Right atrium auricular region (tissue), 2 donors: Measurements from ENCODE around the gene ST6GALNAC3. TPM values are rescaled to one million over a fixed set of nuclear protein-coding genes. Genes with fewer than 3 reads are reported as not detected.
"Not testable (repeated sequence)": the region's sequence is repeated elsewhere in the genome, so short reads cannot be mapped to it uniquely, and the experiment has no call there.

Source experiments
- DNase-seq: peaks from one replicate; pipeline ENCODE4 v3.0.0-alpha.2; 2019; ENCODE audit warnings: low spot score
- H3K27ac ChIP-seq, 2 donors: fragments of 200-600 bp; sonication (generic); 1 replicate in 1 of 2; 2 replicates in 1 of 2; pipeline ENCODE4 v1.5.1; 2016 to 2019
- H3K27me3 ChIP-seq, 2 donors: fragments of 200-600 bp; sonication (generic); one replicate each; pipeline versions ENCODE4 v1.5.1 to v1.6.0; 2017 to 2019
- H3K36me3 ChIP-seq: fragments of 200-600 bp; sonication (generic); one replicate; pipeline ENCODE4 v1.5.1; 2016
- H3K4me1 ChIP-seq, 2 donors: fragments of 200-600 bp; sonication (generic); one replicate each; pipeline versions ENCODE4 v1.5.1 to v1.6.0; 2017 to 2019
- H3K4me3 ChIP-seq, 2 donors: fragments of 200-600 bp; sonication (generic); 1 replicate in 1 of 2; 2 replicates in 1 of 2; pipeline ENCODE4 v1.5.1; 2017 to 2019; ENCODE audit warnings: mild to moderate bottlenecking in 1 of 2, moderate library complexity in 1 of 2
- H3K9me3 ChIP-seq, 2 donors: fragments of 200-600 bp; sonication (generic); one replicate each; pipeline ENCODE4 v1.5.1; 2019
- CTCF ChIP-seq, 2 donors: fragments of 200-600 bp; sonication (generic); IDR thresholded peaks; one replicate each; pipeline ENCODE4 v1.5.1; 2019; ENCODE audit warnings: antibody characterized with exemption in 2 of 2
- total RNA-seq, 2 donors: library from RNA; depleted of rRNA; stranded (reverse); fragments of >200 nt; gene quantifications; one replicate each; pipeline ENCODE4 v1.1.0, GENCODE V29; 2016

Gene ST6GALNAC3
- total RNA-seq, 2 donors from 2014 or later: 6.8 to 9.3 TPM

DNA sequence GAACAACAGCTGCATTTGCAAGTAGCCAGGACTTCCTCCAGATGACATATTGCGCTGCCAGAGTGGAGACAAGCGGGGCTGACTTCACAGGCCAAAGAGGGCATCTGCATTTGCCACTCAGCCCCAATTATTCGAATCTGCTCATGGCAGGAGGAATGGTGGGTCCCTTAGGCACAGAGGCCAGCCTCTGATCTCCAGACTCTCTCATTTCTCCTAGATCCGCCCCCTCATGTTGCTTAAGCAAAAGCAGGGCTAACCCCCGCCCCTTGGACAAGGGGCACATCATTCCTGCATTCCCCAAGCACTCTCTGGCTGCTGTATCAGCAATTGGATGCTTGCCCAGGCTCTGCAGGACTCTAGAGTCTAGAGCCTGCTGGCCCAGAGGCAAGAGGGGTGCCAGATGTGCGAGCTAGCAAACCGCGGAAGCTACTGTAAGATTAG, 262.4 kb downstream of the ST6GALNAC3 start:
- H3K4me3 ChIP-seq: no peak overlapping the region
- no peaks in the 10 kb centered on the region for H3K36me3 ChIP-seq
- no peak overlapping the region for H3K27ac ChIP-seq
- no peaks in the 10 kb centered on the region for H3K27me3 ChIP-seq
- H3K4me1 ChIP-seq: peaks cover 0 to 12% of the 10 kb centered on the region in 2 donors
- H3K9me3 ChIP-seq: no peaks in the 10 kb centered on the region
- DNase-seq: no peak
- no peak for TF ChIP-seq CTCF (IDR thresholded peaks at IDR 0.05)

- no peak overlapping the region for H3K27ac ChIP-seq
Observed at GRCh38 chr1:76337542-76338219, 263.1 kb downstream of the ST6GALNAC3 start.

DNA sequence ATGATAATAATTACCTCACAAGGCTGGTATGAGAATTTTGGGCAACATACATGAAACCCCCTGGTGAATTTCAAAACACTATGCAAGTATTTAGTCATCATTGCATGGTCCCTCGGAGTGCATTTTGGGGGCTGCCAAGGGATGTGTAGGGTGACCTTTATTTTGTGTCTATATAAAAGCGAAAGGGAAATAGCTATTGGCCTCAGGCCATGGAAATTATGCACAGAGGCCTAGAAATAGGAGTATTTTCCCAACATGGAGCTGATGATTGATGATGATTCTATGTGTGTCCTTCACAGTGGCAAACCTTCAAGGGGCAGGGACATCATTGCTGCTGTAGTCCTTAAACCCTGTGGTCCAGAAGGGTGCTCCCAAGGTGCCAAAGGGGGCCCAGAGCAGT, 265.5 kb downstream of the ST6GALNAC3 start:
- no peak for TF ChIP-seq CTCF (IDR thresholded peaks at IDR 0.05)
- Histone ChIP-seq H3K4me1 (peaks cover 0 to 12% of the 10 kb centered on the region in 2 donors), H3K4me3 (no peak overlapping the region), H3K27me3 (no peaks in the 10 kb centered on the region), H3K36me3 (no peaks in the 10 kb centered on the region), H3K27ac (no peak overlapping the region), H3K9me3 (no peaks in the 10 kb centered on the region)
- DNase-seq: no peak

More at GRCh38 chr1:76337542-76338219, 263.1 kb downstream of the ST6GALNAC3 start:
- no peak for TF ChIP-seq CTCF (IDR thresholded peaks at IDR 0.05)
- Histone ChIP-seq H3K9me3 (no peaks in the 10 kb centered on the region), H3K4me3 (no peak overlapping the region), H3K4me1 (peaks cover 0 to 12% of the 10 kb centered on the region in 2 donors), H3K27me3 (no peaks in the 10 kb centered on the region), H3K36me3 (no peaks in the 10 kb centered on the region)
- no peak for DNase-seq

GRCh38 chr1:76341816-76342215, 267.3 kb downstream of the ST6GALNAC3 start:
- DNase-seq, H3K4me1 ChIP-seq, H3K9me3 ChIP-seq, H3K36me3 ChIP-seq, H3K4me3 ChIP-seq, H3K27me3 ChIP-seq, H3K27ac ChIP-seq: not testable (repeated sequence)

DNA sequence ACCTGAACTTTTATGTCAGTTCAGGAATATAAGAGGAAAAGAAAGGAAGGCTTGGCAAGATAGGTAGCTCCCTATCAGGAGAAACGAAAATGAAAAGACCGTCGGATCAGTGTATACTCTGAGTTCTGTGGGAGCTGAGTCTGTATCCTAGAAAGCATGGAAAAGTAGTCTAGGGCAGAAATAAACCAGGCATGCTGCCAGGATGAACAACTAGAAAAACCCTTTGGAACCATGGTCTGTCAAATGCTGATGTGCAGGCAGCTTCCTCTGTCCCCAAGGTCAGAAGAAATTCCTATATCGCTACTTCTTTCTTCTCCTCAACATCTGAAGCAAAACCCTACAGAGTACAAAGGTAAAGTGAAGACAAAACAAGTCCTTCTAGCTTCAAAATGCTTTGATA, 268.8 kb downstream of the ST6GALNAC3 start:
- Histone ChIP-seq H3K36me3 (no peaks in the 10 kb centered on the region), H3K9me3 (no peaks in the 10 kb centered on the region), H3K4me3 (no peak overlapping the region), H3K27me3 (no peaks in the 10 kb centered on the region), H3K4me1 (no peaks in the 10 kb centered on the region), H3K27ac (no peak overlapping the region)
- DNase-seq: no peak
- no peak for TF ChIP-seq CTCF (IDR thresholded peaks at IDR 0.05)

DNA sequence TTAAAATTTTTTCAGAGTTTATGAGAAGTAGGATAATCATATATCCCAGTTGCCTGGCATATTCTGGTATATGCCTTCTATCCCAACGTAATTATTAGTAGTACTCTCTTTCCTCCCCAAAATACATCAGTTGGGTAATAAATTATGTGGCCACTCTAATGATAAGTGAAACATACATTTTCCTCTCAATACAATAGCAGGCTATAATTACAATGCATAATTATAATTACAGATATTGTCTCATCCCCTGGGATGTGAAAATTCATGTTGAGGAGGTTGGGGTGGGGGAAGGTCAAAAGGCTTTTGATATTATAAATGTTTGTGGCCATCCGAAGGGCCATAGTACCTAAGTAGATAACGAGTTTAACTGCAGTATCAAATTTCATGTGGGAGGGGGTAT, 277.1 kb downstream of the ST6GALNAC3 start:
- Histone ChIP-seq H3K4me3 (no peak overlapping the region), H3K9me3 (no peaks in the 10 kb centered on the region), H3K27me3 (no peaks in the 10 kb centered on the region), H3K27ac (no peak overlapping the region), H3K36me3 (no peaks in the 10 kb centered on the region), H3K4me1 (no peaks in the 10 kb centered on the region)
- TF ChIP-seq CTCF (IDR thresholded peaks at IDR 0.05): no peak
- DNase-seq: no peak
